OCI-LY1 (cell line): ENCODE results near the gene GABRG3.

Experiments used
- EZH2 ChIP-seq: fragments of 200-600 bp; sonication (generic), shearing (Covaris generic); IDR thresholded peaks from 2 replicates; pipeline ENCODE4 v1.8.0; 2017; ENCODE audit warnings: borderline replicate concordance, mixed run types, mild to moderate bottlenecking, antibody characterized with exemption, low read length, moderate library complexity, mixed read lengths
- TF ChIP-seq, protein P1 (sequence below): fragments of 200-600 bp; sonication (generic), shearing (Covaris generic); IDR thresholded peaks from 2 replicates; pipeline ENCODE4 v1.5.1; 2017; ENCODE audit warnings: mild to moderate bottlenecking, antibody characterized with exemption, low read length, moderate library complexity, mixed read lengths

DNA sequence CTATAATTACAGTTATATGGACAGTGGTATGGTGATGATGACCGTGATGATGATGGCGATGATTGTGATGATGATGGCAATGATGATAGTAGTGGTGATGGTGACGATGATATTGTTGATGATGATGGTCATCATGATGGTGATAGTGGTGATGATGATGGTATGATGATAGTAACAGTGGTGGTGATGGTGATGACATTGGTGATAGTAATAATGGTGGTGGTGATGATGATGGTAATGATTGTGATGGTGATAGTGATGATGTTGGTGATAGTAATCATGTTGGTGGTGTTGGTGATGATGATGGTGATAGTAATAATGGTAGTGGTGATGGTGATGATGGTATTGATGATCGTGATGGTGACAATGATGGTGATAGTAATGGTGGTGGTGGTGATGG lies 504.4 kb downstream of the GABRG3 start:
- TF ChIP-seq, protein P1, sequence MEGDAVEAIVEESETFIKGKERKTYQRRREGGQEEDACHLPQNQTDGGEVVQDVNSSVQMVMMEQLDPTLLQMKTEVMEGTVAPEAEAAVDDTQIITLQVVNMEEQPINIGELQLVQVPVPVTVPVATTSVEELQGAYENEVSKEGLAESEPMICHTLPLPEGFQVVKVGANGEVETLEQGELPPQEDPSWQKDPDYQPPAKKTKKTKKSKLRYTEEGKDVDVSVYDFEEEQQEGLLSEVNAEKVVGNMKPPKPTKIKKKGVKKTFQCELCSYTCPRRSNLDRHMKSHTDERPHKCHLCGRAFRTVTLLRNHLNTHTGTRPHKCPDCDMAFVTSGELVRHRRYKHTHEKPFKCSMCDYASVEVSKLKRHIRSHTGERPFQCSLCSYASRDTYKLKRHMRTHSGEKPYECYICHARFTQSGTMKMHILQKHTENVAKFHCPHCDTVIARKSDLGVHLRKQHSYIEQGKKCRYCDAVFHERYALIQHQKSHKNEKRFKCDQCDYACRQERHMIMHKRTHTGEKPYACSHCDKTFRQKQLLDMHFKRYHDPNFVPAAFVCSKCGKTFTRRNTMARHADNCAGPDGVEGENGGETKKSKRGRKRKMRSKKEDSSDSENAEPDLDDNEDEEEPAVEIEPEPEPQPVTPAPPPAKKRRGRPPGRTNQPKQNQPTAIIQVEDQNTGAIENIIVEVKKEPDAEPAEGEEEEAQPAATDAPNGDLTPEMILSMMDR, result no peak
- TF ChIP-seq EZH2, result no peak
